HG02970 (cell line): ENCODE measurements around the gene KCNG3.
"Not testable (repeated sequence)": the region's sequence is repeated elsewhere in the genome, so short reads cannot be mapped to it uniquely, and the experiment has no call there.

ENCODE experiments used
- ATAC-seq: cut with Tn5 transposase; IDR thresholded peaks from one replicate; pipeline ENCODE4 v1.9.1; 2021; ENCODE audit warnings: mild to moderate bottlenecking, moderate library complexity, moderate number of reproducible peaks; ENCODE audit not compliant: unreplicated experiment, low FRiP score

Gene KCNG3

DNA sequence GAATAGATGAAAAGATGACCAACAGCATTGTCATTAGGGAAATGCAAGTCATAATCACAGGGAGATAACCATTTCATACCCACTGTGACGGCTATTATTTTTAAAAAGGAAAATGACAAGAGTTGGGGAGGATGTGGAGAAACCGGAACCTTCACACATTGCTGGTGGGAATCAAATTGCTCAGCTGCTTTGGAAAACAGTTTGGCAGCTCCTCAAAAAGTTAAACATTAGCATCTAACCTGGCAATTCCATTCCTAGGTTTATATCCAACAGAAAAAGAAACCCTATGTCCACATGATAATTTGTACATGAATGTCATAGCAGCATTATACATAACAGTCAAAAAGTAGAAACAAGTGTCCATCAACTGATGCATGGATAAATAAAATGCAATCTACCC lies 58.2 kb downstream of the KCNG3 start:
- ATAC-seq = no peak

DNA sequence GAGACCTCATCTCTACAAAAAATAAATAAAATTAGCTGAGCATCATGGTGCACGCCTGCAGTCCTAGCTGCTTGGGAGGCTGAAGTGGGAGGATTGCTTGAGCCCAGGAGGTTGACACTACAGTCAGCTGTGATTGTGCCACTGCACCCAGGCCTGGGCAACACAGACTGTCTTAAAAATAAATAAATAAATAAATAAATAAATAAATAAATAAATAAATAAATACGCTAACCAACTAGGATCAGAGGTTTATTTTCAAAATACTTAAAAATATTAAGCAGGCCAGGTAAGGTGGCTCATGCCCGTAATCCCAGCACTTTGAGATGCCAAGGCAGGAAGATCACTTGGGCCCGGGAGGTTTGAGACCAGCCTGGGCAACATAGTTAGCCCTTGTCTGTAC lies 63.6 kb downstream of the KCNG3 start:
- no peak for ATAC-seq

DNA sequence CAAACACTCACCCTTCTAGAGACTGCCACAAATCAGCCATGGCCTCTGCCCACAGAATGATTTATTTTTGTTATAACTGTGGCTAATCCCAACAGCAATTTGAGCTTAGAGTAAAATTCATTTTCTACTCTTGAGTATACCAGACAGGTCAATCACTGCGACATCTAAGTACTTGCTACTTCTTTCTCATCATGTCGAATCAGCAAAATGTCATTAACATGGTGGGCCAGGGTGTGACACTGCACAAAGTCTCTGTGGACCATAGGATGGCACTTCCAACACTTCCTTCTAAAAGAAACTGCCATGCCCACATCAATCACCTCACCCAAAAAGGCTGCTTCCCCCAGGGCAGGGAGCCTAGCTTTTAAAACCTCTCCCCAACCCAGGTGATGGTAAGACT lies 64.4 kb downstream of the KCNG3 start:
- no peak for ATAC-seq

DNA sequence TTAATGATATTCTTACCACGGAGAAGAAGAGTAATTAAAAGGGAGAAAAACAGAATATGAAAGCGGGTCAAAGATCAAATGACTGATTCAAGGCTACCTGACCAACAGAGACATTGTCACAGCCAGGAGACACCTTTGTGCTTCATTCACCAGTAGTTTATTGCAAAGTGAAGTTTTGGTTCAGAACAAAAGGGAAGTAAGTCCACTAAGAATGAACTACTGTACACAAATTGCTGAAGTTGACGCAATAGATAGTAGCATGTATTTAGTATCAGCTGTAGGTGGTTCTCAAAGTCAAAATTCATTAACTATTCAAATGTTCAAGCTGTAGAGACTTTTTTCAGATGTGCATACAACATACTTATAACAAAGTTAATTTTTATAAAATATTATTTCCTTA lies 68.1 kb downstream of the KCNG3 start:
- ATAC-seq = no peak

DNA sequence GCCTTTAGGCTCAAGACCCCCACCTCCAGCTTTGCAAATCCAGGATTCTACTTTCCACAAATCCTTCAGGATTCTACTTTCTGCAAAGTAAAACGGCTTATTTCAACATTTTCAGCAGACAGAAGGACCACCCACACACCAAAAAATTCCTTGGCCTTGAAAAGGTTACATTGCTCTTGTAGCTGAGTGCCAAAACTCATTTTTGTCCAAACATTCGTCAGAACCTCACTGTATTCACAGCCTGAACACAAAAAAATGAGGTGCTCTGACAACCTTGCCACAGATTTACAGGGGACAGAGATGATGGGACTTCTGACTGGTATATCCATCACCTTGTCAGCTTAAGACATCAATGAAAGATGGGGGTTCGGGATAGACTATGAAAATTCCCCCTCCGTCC lies 69.7 kb downstream of the KCNG3 start:
- ATAC-seq = no peak

DNA sequence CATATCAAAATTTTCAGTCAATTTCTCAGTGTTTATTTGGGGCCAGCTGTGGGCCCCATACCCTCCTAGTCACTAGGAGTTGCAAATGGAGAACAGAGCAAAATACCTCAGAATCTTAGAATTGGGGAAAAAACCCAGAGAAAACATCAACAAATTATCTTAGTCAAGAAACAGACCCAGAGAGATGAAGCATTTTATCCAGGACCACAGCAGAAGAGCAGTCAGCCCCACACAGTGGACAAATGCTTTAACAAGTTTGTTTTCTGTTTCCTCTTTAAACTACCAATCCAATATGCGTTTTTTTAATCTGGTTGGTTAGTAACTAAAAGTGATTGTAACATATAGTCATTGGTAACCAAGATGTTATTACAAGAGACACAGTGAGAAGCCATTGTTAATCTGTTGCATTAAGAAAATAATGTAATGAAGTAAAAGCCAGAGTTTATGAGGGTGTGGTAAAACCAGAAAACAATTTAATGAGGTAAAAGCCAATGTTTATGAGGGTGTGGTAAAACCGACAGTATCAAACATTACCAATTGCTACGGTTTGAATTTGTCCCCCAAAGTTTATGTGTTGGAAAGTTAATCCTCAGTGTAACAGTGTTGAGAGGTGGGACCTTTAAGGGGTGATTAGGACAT lies 72.1 kb downstream of the KCNG3 start:
- ATAC-seq = no peak

DNA sequence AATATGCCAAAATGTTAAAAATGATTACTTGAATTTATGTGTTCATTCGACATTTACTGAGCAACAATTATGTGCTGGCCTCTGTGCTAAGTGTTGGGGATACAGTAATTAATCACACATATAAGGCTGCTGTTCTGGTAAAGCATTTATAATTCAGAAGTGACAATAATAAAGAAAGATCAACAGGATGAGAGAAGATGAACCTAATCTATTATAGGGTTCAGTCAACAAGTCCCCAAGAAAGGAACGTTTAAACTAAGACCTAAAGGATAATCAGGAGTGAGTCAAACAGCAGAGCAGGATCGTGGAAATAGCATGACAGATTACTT lies 72.7 kb downstream of the KCNG3 start:
- ATAC-seq = no peak

DNA sequence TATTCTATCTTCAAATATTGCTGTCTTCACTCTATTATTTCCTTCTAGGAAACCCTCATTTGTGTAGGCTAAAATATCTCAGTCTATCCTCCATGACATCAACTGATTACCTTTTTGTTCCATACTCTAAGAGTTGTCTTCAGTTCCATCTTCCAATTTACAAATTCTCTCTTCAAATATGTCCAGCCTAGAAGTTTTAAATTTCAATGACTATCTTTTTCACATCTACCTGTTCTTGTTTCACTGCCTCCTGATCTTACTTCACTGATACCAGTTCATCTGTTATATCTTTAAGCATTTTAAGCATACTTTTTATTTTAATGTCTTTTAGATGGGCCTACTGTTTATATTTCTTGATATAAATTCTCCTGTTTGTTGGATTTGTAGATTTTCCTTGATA lies 79.1 kb downstream of the KCNG3 start:
- ATAC-seq = no peak

DNA sequence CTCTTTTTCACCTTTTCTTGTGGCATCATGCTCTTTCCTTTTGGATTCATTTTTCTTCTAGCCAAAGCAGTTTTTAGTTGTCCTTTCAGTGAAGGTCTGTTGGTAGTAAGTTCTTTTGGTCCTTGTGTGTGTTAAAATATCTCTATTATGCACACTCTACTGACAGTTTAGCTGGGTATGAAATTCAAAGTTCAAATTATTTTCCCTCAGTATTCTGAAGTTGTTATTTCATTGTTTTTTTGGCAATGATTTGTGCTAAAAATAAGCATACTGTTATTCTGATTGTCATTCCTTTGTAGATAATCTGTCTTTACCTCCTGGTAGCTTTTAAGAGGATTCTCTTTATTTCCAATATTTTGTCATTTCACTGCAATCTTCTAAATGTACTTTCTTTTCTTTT lies 79.6 kb downstream of the KCNG3 start:
- ATAC-seq = no peak

DNA sequence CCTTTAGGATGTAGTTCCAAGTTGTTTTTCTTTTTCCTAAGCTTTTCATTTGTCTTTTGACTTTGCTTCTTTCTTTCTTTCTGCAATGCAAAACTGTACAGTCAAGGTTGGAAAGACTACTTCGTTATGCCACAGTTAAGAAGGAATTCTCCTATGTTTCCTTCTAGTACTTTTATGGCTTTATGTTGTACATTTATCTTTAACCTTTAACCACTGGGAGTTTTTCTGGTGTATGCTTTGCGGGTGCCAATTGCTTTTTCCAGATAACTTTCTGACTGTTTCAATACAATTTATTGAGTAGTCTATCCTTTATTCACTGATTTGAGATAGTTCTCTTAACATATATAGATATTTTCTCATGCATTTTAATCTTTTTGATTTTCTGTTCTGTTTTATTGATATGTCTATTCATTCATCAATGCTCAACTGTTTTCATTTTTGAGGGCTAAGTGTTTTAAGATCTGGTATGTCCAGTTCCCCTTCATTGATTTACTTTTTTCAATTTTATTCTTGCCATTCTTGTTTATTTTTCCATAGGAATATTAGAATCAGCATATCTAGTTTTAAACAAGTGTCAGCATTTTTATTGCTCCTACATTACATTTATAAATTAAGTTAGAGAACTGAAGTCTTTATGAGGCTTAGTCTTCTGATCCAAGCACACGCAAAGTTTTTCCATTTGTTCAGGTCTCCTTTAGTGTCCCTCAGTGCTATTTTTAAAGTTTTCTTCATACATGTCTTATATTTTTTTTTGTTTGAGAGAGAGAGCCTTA lies 82.9 kb downstream of the KCNG3 start:
- ATAC-seq = no peak

DNA sequence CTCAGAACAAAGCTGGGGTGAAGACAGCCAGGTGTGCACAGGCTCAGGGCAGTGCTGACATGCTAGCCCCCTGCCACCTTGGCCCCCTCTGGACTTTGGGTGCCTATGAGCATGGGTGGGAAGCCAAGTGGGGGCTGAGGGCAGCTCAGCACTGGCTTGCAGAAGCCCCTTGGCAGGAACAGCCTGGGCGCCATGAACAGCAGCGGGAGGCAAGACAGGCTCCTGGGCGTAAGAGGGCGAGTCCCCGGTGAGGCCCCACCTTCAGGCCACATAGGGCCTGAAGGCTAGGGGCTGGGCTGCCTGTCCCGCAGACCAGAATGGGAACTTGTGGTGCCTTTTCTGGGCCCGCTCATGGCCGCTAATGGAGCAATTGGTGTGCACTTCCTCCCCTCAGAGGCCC lies 85.8 kb downstream of the KCNG3 start:
- ATAC-seq = no peak

DNA sequence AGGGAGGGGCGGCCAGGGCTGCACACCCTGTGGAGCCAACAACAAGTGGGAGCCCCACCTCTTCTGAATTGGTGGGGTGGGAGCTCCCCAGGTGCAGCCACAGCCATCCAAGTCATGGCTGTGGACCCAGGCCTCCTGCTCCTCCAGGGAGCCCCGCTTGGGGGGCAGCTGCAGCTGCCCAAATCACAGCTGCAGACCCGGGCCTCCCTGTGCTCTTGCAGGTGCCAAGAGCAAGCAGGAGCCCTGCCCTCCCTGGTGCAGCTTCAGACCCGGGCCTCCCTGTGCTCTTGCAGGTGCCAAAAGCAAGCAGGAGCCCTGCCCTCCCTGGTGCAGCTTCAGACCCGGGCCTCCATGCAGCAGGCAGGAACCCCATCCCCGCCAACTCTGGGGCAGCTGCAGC lies 86.3 kb downstream of the KCNG3 start:
- ATAC-seq = no peak

DNA sequence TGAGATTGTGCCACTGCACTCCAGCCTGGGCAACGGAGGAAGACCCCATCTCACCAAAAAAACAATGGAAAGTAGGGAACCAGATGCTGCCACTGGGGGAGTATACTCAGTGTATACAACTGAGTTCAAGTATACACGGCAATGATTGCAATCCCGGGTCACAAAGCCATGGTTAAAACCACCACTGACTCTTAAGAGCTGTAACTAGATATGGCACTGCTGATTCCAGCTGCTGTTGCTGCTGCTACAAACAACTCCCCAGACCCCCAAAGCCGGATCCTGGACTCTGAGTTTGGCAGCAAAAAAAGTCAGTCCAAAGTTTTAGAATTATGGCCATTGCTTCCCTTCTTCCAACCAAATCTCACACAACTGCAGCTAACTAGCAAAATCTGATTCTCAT lies 89.1 kb downstream of the KCNG3 start:
- ATAC-seq = no peak

DNA sequence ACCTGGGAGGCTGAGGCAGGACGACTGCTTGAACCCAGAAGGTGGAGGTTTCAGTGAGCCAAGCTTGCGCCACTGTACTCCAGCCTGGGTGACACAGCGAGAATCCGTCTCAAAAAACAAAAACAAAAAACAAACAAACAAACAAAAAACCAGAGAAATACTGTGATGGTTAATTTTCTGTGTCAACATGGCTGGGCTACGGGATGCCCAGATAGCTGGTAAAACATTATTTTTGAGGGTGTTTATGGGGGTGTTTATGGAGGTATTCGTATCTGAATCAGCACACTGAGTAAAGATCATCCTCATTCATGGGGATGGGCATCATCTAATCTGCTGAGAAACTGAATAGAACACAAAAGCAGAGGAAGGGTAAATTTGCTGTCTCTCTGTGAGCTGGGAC lies 92.0 kb downstream of the KCNG3 start:
- ATAC-seq = no peak

DNA sequence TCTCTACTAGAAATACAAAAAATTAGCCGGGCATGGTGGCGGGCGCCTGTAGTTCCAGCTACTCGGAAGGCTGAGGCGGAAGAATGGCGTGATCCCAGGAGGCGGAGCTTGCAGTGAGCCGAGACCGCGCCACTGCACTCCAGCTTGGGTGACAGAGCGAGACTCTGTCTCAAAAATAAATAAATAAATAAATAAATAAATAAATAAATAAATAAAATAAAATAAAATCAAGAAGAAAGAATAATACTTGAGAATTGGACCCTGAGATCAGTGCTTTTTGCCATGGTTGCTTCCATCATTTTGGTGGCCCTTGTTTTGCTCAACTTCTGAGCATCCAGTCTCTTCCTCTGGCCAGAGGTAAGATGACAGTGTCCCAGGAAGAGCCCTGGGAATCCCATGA lies 95.7 kb downstream of the KCNG3 start:
- ATAC-seq = not testable (repeated sequence)

DNA sequence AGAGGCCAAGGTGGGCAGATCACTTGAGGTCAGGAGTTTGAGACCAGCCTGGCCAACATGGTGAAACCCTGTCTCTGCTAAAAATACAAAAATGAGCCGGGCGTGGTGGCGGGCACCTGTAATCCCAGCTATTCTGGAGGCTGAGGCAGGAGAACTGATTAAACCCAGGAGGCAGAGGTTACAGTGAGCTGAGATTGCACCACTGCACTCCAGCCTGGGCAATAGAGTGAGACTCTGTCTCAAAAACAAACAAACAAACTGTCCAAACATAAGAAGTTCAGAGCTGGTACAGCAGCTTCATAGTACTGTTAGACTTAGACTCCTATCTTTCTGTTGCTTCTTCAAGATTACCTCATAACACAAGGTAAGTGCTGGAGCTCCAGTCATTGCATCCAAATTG lies 100.5 kb downstream of the KCNG3 start:
- not testable (repeated sequence) for ATAC-seq

DNA sequence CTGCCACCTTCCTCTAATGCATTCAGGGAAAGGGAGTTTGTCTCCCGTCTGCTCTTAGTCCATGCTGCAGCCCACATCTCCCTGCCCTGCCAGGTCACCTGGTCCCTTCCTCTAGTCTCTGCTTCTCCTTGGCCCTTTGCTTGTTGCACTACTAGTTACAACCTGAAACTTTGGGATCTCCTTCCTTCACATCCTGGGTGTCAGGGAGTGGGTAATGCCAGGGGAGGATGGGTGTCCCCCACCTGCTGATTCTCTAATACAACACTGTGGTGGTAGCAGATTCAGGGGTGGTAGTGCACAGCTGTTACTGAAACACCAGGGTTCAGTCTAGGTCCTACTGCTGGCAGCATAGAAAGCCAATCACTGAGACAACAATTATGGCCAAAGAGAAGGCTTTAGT lies 101.6 kb downstream of the KCNG3 start:
- no peak for ATAC-seq
